Neuronal stem cell (in vitro differentiated cells): ENCODE measurements around the gene MXRA5.
A peak's percentile ranks its signal among the peaks of the same experiment; 100 is the strongest.

Source experiments
- DNase-seq: peaks from one replicate; pipeline ENCODE4 v3.0.0-alpha.2; 2013; ENCODE audit warnings: low spot score
- H2AFZ ChIP-seq: one replicate; pipeline ENCODE4 v1.6.1; 2013; ENCODE audit warnings: mild to moderate bottlenecking, low read length, inconsistent platforms
- H2AK5ac ChIP-seq: 2 replicates; pipeline ENCODE4 v1.6.1; 2013; ENCODE audit warnings: low read depth, mild to moderate bottlenecking, inconsistent platforms, low read length, moderate library complexity, mixed read lengths
- H2BK120ac ChIP-seq: 2 replicates; pipeline ENCODE4 v1.6.1; 2013; ENCODE audit warnings: low read depth, mild to moderate bottlenecking, inconsistent platforms, low read length, moderate library complexity, mixed read lengths
- H2BK12ac ChIP-seq: one replicate; pipeline ENCODE4 v1.6.1; 2013; ENCODE audit warnings: low read length, inconsistent platforms
- H2BK15ac ChIP-seq: 2 replicates; pipeline ENCODE4 v1.6.1; 2013; ENCODE audit warnings: mild to moderate bottlenecking, low read length, inconsistent platforms, mixed read lengths
- H2BK5ac ChIP-seq: one replicate; pipeline ENCODE4 v1.6.1; 2013; ENCODE audit warnings: inconsistent platforms, mild to moderate bottlenecking, low read length, moderate library complexity
- H3K14ac ChIP-seq: one replicate; pipeline ENCODE4 v1.6.1; 2013; ENCODE audit warnings: low read length, inconsistent platforms
- H3K18ac ChIP-seq: 2 replicates; pipeline ENCODE4 v1.6.1; 2013; ENCODE audit warnings: low read length, inconsistent platforms
- H3K23ac ChIP-seq: 2 replicates; pipeline ENCODE4 v1.6.1; 2013; ENCODE audit warnings: low read depth, mild to moderate bottlenecking, mixed read lengths, low read length, inconsistent platforms; ENCODE audit not compliant: poor library complexity
- H3K27ac ChIP-seq: replicated peaks from 3 replicates; pipeline ENCODE4 v1.5.1; 2013; ENCODE audit warnings: low read length, inconsistent platforms
- H3K27me3 ChIP-seq, 3 experiments: 2 replicates each; pipeline ENCODE4 v1.6.1; 2013; ENCODE audit warnings: low read length in 3 of 3, mild to moderate bottlenecking in 2 of 3, inconsistent platforms in 1 of 3, low read depth in 1 of 3, mixed read lengths in 1 of 3, moderate library complexity in 1 of 3; ENCODE audit not compliant: control insufficient read depth in 3 of 3, insufficient read depth in 3 of 3
- H3K36me3 ChIP-seq, 2 donors: replicated peaks in 1 of 2; 2 replicates each; pipeline ENCODE4 v1.6.1; 2013; ENCODE audit warnings: low read length in 2 of 2; ENCODE audit not compliant: control insufficient read depth in 2 of 2, insufficient read depth in 2 of 2
- H3K4ac ChIP-seq: 2 replicates; pipeline ENCODE4 v1.6.1; 2013; ENCODE audit warnings: inconsistent platforms, mild to moderate bottlenecking, low read length, moderate library complexity
- H3K4me1 ChIP-seq, 2 donors: 1 replicate in 1 of 2; 2 replicates in 1 of 2; pipeline ENCODE4 v1.6.1; 2013; ENCODE audit warnings: low read length in 2 of 2, low read depth in 1 of 2; ENCODE audit not compliant: control insufficient read depth in 2 of 2, insufficient read depth in 1 of 2
- H3K4me2 ChIP-seq: one replicate; pipeline ENCODE4 v1.6.1; 2013; ENCODE audit warnings: mild to moderate bottlenecking, low read length, inconsistent platforms; ENCODE audit not compliant: insufficient read depth, poor library complexity, severe bottlenecking
- H3K4me3 ChIP-seq, 2 donors: 2 replicates each; pipeline ENCODE4 v1.5.1; 2013; ENCODE audit warnings: low read length in 2 of 2, mild to moderate bottlenecking in 2 of 2, inconsistent platforms in 1 of 2, moderate library complexity in 1 of 2
- H3K79me1 ChIP-seq: one replicate; pipeline ENCODE4 v1.6.1; 2013; ENCODE audit warnings: low read depth, mild to moderate bottlenecking, inconsistent platforms, low read length, moderate library complexity
- H3K9ac ChIP-seq: one replicate; pipeline ENCODE4 v1.6.1; 2013; ENCODE audit warnings: mild to moderate bottlenecking, low read depth, low read length, inconsistent platforms; ENCODE audit not compliant: poor library complexity
- H3K9me3 ChIP-seq, 2 donors: replicated peaks in 1 of 2; 2 replicates each; pipeline versions ENCODE3 to v1.6.1; 2013; ENCODE audit warnings: low read length in 2 of 2, mild to moderate bottlenecking in 2 of 2, inconsistent platforms in 1 of 2, low read depth in 1 of 2, mixed read lengths in 1 of 2, moderate library complexity in 1 of 2; ENCODE audit not compliant: control insufficient read depth in 2 of 2, insufficient read depth in 1 of 2
- H4K8ac ChIP-seq: one replicate; pipeline ENCODE4 v1.6.1; 2013; ENCODE audit warnings: low read depth, mild to moderate bottlenecking, inconsistent platforms, low read length, moderate library complexity
- H4K91ac ChIP-seq: one replicate; pipeline ENCODE4 v1.6.1; 2013; ENCODE audit warnings: low read length, low read depth, mild to moderate bottlenecking, inconsistent platforms; ENCODE audit not compliant: poor library complexity
- WGBS, 2 donors: extraction: QIAGEN DNeasy Blood & Tissue Kit; methylation state at CpG; one replicate each; pipeline ENCODE4 v1.1.7; 2013; ENCODE audit warnings: missing lambda C conversion rate in 2 of 2, mixed read lengths in 1 of 2; ENCODE audit not compliant: insufficient read length in 2 of 2, insufficient replicate concordance in 1 of 2; ENCODE audit errors: extremely low coverage in 2 of 2; 5-methylcytosine and 5-hydroxymethylcytosine counted together

Gene MXRA5

DNA sequence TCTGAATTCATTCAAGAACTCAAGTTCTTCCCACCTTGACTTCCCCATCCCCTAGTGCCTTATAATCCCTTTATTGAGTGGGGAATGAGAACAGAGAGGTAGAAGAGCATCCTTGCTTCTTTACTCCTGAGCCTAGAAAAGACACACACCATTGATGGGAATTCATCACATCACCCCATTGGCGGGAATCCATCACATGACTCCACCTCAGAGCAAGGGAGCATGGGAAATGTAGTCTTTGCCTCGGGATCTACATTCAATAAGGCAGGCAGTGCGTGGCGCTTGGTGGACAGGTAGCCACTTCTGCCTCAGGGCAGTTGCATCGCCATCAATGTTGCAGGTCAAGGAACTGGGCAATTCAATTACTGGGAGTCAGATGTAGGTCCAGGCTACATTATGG lies 50.7 kb downstream of the MXRA5 start:
- Histone ChIP-seq H2AK5ac (no peak overlapping the region), H3K9me3 (no peaks in the 10 kb centered on the region), H3K14ac (no peak overlapping the region), H2BK12ac (no peak overlapping the region), H3K27ac (no peak overlapping the region), H3K4ac (no peak overlapping the region), H4K8ac (no peak overlapping the region), H3K9ac (no peak overlapping the region), H3K27me3 (no peaks in the 10 kb centered on the region), H3K4me3 (no peak overlapping the region), H3K23ac (no peak overlapping the region), H2BK15ac (no peak overlapping the region), H2BK5ac (no peak overlapping the region), H2BK120ac (no peak overlapping the region), H2AFZ (peak overlapping the region; percentile 64), H3K18ac (no peak overlapping the region), H4K91ac (no peak overlapping the region), H3K4me1 (no peaks in the 10 kb centered on the region), H3K79me1 (no peaks in the 10 kb centered on the region), H3K36me3 (no peaks in the 10 kb centered on the region), H3K4me2 (no peak overlapping the region)
- WGBS, 2 donors: no CpG with 5 or more reads among the region's 5 CpGs
- no peak for DNase-seq

- no CpG with 5 or more reads among the region's 2 CpGs for WGBS, 2 donors
- no peak overlapping the region for H3K14ac ChIP-seq
- no peak overlapping the region for H2BK15ac ChIP-seq
- peaks cover 0 to 2% of the 10 kb centered on the region in 2 donors for H3K9me3 ChIP-seq
- H4K91ac ChIP-seq: no peak overlapping the region
- no peak overlapping the region for H4K8ac ChIP-seq
- DNase-seq: no peak
- no peaks in the 10 kb centered on the region for H3K27me3 ChIP-seq
- no peak overlapping the region for H3K4ac ChIP-seq
- no peak overlapping the region for H3K18ac ChIP-seq
- no peak overlapping the region for H3K27ac ChIP-seq
- H3K9ac ChIP-seq: no peak overlapping the region
- no peak overlapping the region for H2BK12ac ChIP-seq
- H3K23ac ChIP-seq: no peak overlapping the region
- no peak overlapping the region for H2AK5ac ChIP-seq
- H2AFZ ChIP-seq: no peak overlapping the region
- H3K4me1 ChIP-seq: no peaks in the 10 kb centered on the region
- H3K79me1 ChIP-seq: no peaks in the 10 kb centered on the region
- no peak overlapping the region for H3K4me3 ChIP-seq
- no peak overlapping the region for H2BK120ac ChIP-seq
- no peak overlapping the region for H3K4me2 ChIP-seq
- no peak overlapping the region for H2BK5ac ChIP-seq
- no peaks in the 10 kb centered on the region for H3K36me3 ChIP-seq
Measured at GRCh38 chrX:3293251-3293650, 53.2 kb downstream of the MXRA5 start.

DNA sequence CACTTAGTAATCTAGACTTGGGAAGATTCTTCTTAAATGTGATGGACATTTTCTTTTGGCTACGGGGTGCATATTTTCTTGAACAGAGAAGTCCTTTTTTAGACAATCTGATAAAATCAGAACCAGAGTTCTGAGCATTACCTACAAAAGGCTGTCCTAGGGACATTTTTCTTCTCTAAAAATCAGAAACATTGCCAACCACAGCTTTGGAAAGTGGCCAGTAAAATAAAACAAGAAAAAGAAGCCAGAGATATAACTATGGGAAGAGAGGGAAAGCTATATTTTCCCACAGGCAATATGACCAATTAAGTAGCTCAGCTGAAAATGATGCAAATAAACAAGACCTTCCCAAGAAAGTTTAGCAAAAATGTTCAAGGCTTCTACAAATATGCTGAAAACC lies 55.9 kb downstream of the MXRA5 start:
- no peaks in the 10 kb centered on the region for H3K27me3 ChIP-seq
- H2AFZ ChIP-seq: no peak overlapping the region
- H3K79me1 ChIP-seq: no peaks in the 10 kb centered on the region
- no peak overlapping the region for H2BK120ac ChIP-seq
- H3K14ac ChIP-seq: no peak overlapping the region
- H3K18ac ChIP-seq: no peak overlapping the region
- H3K4ac ChIP-seq: no peak overlapping the region
- peaks cover 0 to 2% of the 10 kb centered on the region in 2 donors for H3K9me3 ChIP-seq
- H3K4me3 ChIP-seq: no peak overlapping the region
- no peaks in the 10 kb centered on the region for H3K36me3 ChIP-seq
- no peak overlapping the region for H2BK15ac ChIP-seq
- no peak overlapping the region for H3K9ac ChIP-seq
- peaks cover 0 to 2% of the 10 kb centered on the region in 2 donors for H3K4me1 ChIP-seq
- H2BK12ac ChIP-seq: no peak overlapping the region
- no peak overlapping the region for H3K27ac ChIP-seq
- DNase-seq: no peak
- no peak overlapping the region for H4K91ac ChIP-seq
- H2AK5ac ChIP-seq: no peak overlapping the region
- H3K4me2 ChIP-seq: no peak overlapping the region
- H2BK5ac ChIP-seq: no peak overlapping the region
- no peak overlapping the region for H4K8ac ChIP-seq
- no peak overlapping the region for H3K23ac ChIP-seq
- no CpG with 5 or more reads among the region's 1 CpG for WGBS, 2 donors

DNA sequence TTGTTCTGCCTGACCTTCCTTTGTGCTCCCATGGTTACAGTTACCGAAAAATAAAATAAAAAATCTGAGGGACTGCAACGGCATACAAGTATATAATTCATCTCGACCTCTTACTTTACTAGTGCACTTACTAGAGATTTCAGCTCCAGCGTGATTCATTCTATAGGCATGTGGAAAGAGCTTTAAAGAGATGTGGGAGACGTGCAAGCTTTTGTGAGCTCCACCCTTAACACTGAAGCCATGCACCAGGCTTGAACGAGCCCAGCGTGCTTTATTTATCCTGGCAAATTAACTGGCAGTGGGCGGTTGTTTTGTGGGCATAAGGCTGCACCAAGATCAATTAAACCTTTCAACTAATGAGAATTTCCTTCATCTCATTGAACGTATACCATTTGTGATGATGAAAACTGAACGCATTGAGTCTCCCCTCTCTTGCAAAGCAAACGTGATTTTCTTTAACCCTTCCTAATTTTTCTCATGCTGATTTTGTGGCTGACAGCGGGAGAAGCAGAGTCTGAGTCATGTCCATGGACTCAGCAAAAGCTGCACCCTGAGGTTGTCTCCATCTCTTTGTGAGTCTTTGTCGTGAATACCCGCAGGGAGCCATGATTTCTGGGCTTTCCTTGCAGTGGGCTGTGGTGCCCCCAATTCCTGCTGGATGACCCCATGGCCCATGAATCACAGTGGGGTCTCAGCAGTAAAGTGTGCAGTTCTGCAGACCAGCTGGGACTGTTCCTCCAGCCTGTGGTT lies 60.1 kb downstream of the MXRA5 start:
- no CpG with 5 or more reads among the region's 14 CpGs for WGBS, 2 donors
- H3K27me3 ChIP-seq: no peaks in the 10 kb centered on the region
- no peak overlapping the region for H3K9ac ChIP-seq
- no peak overlapping the region for H2BK15ac ChIP-seq
- no peak overlapping the region for H3K14ac ChIP-seq
- peak overlapping the region; percentile 71 for H2AFZ ChIP-seq
- no peak overlapping the region for H2BK12ac ChIP-seq
- no peak overlapping the region for H2BK5ac ChIP-seq
- H2AK5ac ChIP-seq: no peak overlapping the region
- H3K18ac ChIP-seq: no peak overlapping the region
- H4K8ac ChIP-seq: no peak overlapping the region
- no peak overlapping the region for H3K23ac ChIP-seq
- H3K4me3 ChIP-seq: no peak overlapping the region
- no peaks in the 10 kb centered on the region for H3K79me1 ChIP-seq
- H3K27ac ChIP-seq: no peak overlapping the region
- no peak for DNase-seq
- H2BK120ac ChIP-seq: no peak overlapping the region
- no peak overlapping the region for H4K91ac ChIP-seq
- H3K4me1 ChIP-seq: peaks cover 0 to 2% of the 10 kb centered on the region in 2 donors
- H3K4ac ChIP-seq: no peak overlapping the region
- no peaks in the 10 kb centered on the region for H3K36me3 ChIP-seq
- no peak overlapping the region for H3K4me2 ChIP-seq
- H3K9me3 ChIP-seq: peaks cover 0 to 2% of the 10 kb centered on the region in 2 donors
